ENCODE measurements around the gene OR51M1.
"Not testable (repeated sequence)": the region's sequence is repeated elsewhere in the genome, so short reads cannot be mapped to it uniquely, and the experiment has no call there.

The OR51M1 gene

GRCh38 chr11:5383576-5383975 is at the start of gene OR51M1:
OR51M1 (plus strand) TSS chr11:5383812; CDS start chr11:5389399, 5,587 bp downstream.
- no peak for DNase-seq (ENCODE audit: low read depth in 1 of 2, low spot score in 1 of 2)

- no peak for DNase-seq (ENCODE audit: low read depth in 1 of 2, low spot score in 1 of 2)
Observed at GRCh38 chr11:5335170-5335569, 48.4 kb upstream of the OR51M1 start.

GRCh38 chr11:5336331-5336730 is 47.3 kb upstream of the OR51M1 start:
- DNase-seq (ENCODE audit: low read depth in 1 of 2, low spot score in 1 of 2) = no peak

GRCh38 chr11:5337253-5337652 is 46.4 kb upstream of the OR51M1 start:
- DNase-seq (ENCODE audit: low read depth in 1 of 2, low spot score in 1 of 2) = not testable (repeated sequence)

GRCh38 chr11:5339771-5340322 is 43.8 kb upstream of the OR51M1 start:
- DNase-seq (ENCODE audit: low read depth in 1 of 2, low spot score in 1 of 2) = no peak

- DNase-seq (ENCODE audit: low read depth in 1 of 2, low spot score in 1 of 2) = no peak
Observed at GRCh38 chr11:5343474-5344335, 39.9 kb upstream of the OR51M1 start, which contains the start of gene OR51B5. OR51B5 (minus strand) TSS chr11:5343524; CDS start chr11:5343524, 0 bp downstream.

GRCh38 chr11:5345831-5346230 is 37.8 kb upstream of the OR51M1 start:
- no peak for DNase-seq (ENCODE audit: low read depth in 1 of 2, low spot score in 1 of 2)

GRCh38 chr11:5348551-5349194 is 34.9 kb upstream of the OR51M1 start:
- DNase-seq (ENCODE audit: low read depth in 1 of 2, low spot score in 1 of 2) = no peak

- DNase-seq (ENCODE audit: low read depth in 1 of 2, low spot score in 1 of 2) = no peak
Observed at GRCh38 chr11:5349550-5349949, 34.1 kb upstream of the OR51M1 start.

GRCh38 chr11:5351208-5351607 is 32.4 kb upstream of the OR51M1 start, which contains the start of gene OR51B6:
OR51B6 (plus strand) TSS chr11:5351508; CDS start chr11:5351508, 0 bp downstream.
- no peak for DNase-seq (ENCODE audit: low read depth in 1 of 2, low spot score in 1 of 2)

GRCh38 chr11:5356031-5356430 is 27.6 kb upstream of the OR51M1 start:
- DNase-seq (ENCODE audit: low read depth in 1 of 2, low spot score in 1 of 2) = not testable (repeated sequence)

GRCh38 chr11:5362017-5362625 is 21.5 kb upstream of the OR51M1 start:
- DNase-seq (ENCODE audit: low read depth in 1 of 2, low spot score in 1 of 2) = no peak

- DNase-seq (ENCODE audit: low read depth in 1 of 2, low spot score in 1 of 2) = no peak
Observed at GRCh38 chr11:5363679-5364078, 19.9 kb upstream of the OR51M1 start.

GRCh38 chr11:5364214-5364613 is 19.4 kb upstream of the OR51M1 start:
- no peak for DNase-seq (ENCODE audit: low read depth in 1 of 2, low spot score in 1 of 2)

GRCh38 chr11:5366365-5366764 is 17.2 kb upstream of the OR51M1 start:
- not testable (repeated sequence) for DNase-seq (ENCODE audit: low read depth in 1 of 2, low spot score in 1 of 2)

- no peak for DNase-seq (ENCODE audit: low read depth in 1 of 2, low spot score in 1 of 2)
Observed at GRCh38 chr11:5366856-5367255, 16.8 kb upstream of the OR51M1 start.

GRCh38 chr11:5367448-5368074 is 16.1 kb upstream of the OR51M1 start:
- no peak for DNase-seq (ENCODE audit: low read depth in 1 of 2, low spot score in 1 of 2)

GRCh38 chr11:5368502-5369043 is 15.0 kb upstream of the OR51M1 start:
- no peak for DNase-seq (ENCODE audit: low read depth in 1 of 2, low spot score in 1 of 2)

- no peak for DNase-seq (ENCODE audit: low read depth in 1 of 2, low spot score in 1 of 2)
Observed at GRCh38 chr11:5369789-5370188, 13.8 kb upstream of the OR51M1 start.

GRCh38 chr11:5380740-5381342 is 2.8 kb upstream of the OR51M1 start:
- no peak for DNase-seq (ENCODE audit: low read depth in 1 of 2, low spot score in 1 of 2)
